CD4-positive, alpha-beta T cell treated with Interleukin-4 for 1 hour (primary cell): ENCODE measurements around the gene MYOCD.

Experiments used
- DNase-seq, 2 donors: peaks; one replicate each; pipeline ENCODE4 v3.0.0-alpha.2; 2020 to 2022

Gene MYOCD

GRCh38 chr17:12642034-12642433 lies 23.7 kb upstream of the MYOCD start:
- DNase-seq: no peak

- no peak for DNase-seq
These were observed 21.9 kb upstream of the MYOCD start for GRCh38 chr17:12643822-12644221.

- DNase-seq: no peak
These were observed 21.1 kb upstream of the MYOCD start for GRCh38 chr17:12644623-12645022.

GRCh38 chr17:12646761-12647422 lies 18.8 kb upstream of the MYOCD start:
- DNase-seq: no peak

- no peak for DNase-seq
These were observed 17.2 kb upstream of the MYOCD start for GRCh38 chr17:12648498-12648897.

GRCh38 chr17:12655936-12656335 lies 9.8 kb upstream of the MYOCD start:
- DNase-seq: no peak

GRCh38 chr17:12656354-12656753 lies 9.3 kb upstream of the MYOCD start:
- DNase-seq: no peak

- no peak for DNase-seq
These were observed 6.2 kb upstream of the MYOCD start for GRCh38 chr17:12659500-12659899.

- no peak for DNase-seq
These were observed 1.4 kb upstream of the MYOCD start for GRCh38 chr17:12664252-12664651.

GRCh38 chr17:12664894-12665262 lies 812 bp upstream of the MYOCD start:
- no peak for DNase-seq

- DNase-seq: no peak
These were observed 1.0 kb downstream of the MYOCD start for GRCh38 chr17:12666718-12667117.

GRCh38 chr17:12667299-12667958 lies 1.7 kb downstream of the MYOCD start:
- no peak for DNase-seq

GRCh38 chr17:12671906-12672305 lies 6.2 kb downstream of the MYOCD start:
- DNase-seq: no peak

GRCh38 chr17:12672947-12673346 lies 7.3 kb downstream of the MYOCD start:
- DNase-seq: no peak

GRCh38 chr17:12673788-12674187 lies 8.1 kb downstream of the MYOCD start:
- no peak for DNase-seq

- no peak for DNase-seq
These were observed 14.8 kb downstream of the MYOCD start for GRCh38 chr17:12680407-12680897.

- no peak for DNase-seq
These were observed 15.3 kb downstream of the MYOCD start for GRCh38 chr17:12680993-12681392.

GRCh38 chr17:12683299-12683698 lies 17.6 kb downstream of the MYOCD start:
- DNase-seq: no peak

- no peak for DNase-seq
These were observed 20.8 kb downstream of the MYOCD start for GRCh38 chr17:12686486-12686885.

GRCh38 chr17:12688382-12688781 lies 22.7 kb downstream of the MYOCD start:
- no peak for DNase-seq

- no peak for DNase-seq
These were observed 25.5 kb downstream of the MYOCD start for GRCh38 chr17:12691173-12691572.

- DNase-seq: no peak
These were observed 27.9 kb downstream of the MYOCD start for GRCh38 chr17:12693640-12694039.

GRCh38 chr17:12706070-12706469 lies 40.4 kb downstream of the MYOCD start:
- no peak for DNase-seq

GRCh38 chr17:12709063-12709462 lies 43.4 kb downstream of the MYOCD start:
- DNase-seq: no peak

GRCh38 chr17:12712415-12712814 lies 46.7 kb downstream of the MYOCD start:
- no peak for DNase-seq
